A673 (cell line): ENCODE measurements around the gene OS9. TPM values are rescaled to one million over a fixed set of nuclear protein-coding genes. Genes with fewer than 3 reads are reported as not detected.

Source experiments
- BruUV-seq: library from RNA; stranded (reverse); fragments of 400-500 nt; replicated peaks from 2 replicates; lab custom pipeline; 2021; lab: Mats Ljungman, UMichigan
- CTCF ChIA-PET: fragments of 300-600 bp; sonication (Branson Sonifier 250); formaldehyde crosslinking; loops from one replicate; lab custom pipeline; 2022; ENCODE audit warnings: antibody characterized with exemption; lab: Charles Lee
- POLR2A ChIA-PET: fragments of 300-600 bp; sonication (Branson Sonifier 250); formaldehyde crosslinking; loops from one replicate; lab custom pipeline; 2022; ENCODE audit warnings: antibody characterized with exemption; ENCODE audit not compliant: low non-redundant PET; lab: Charles Lee
- DNase-seq: peaks from one replicate; pipeline ENCODE4 v3.0.0-alpha.2; 2015; ENCODE audit warnings: low spot score
- H3K27ac ChIP-seq: fragments of 200-600 bp; sonication (generic); 2 replicates; pipeline ENCODE4 v1.5.1; 2016; ENCODE audit warnings: mixed run types, low read depth, mild to moderate bottlenecking, mixed read lengths, antibody characterized with exemption, low read length; ENCODE audit not compliant: poor library complexity, severe bottlenecking
- H3K27me3 ChIP-seq: fragments of 200-600 bp; sonication (generic); replicated peaks from 2 replicates; pipeline ENCODE4 v1.6.1; 2017; ENCODE audit warnings: mixed run types, low read depth, mild to moderate bottlenecking, mixed read lengths, antibody characterized with exemption, low read length; ENCODE audit not compliant: insufficient read depth, poor library complexity
- H3K36me3 ChIP-seq: fragments of 200-600 bp; sonication (generic); 2 replicates; pipeline ENCODE4 v1.6.1; 2016; ENCODE audit warnings: mixed run types, mild to moderate bottlenecking, mixed read lengths, antibody characterized with exemption, low read length; ENCODE audit not compliant: insufficient read depth, poor library complexity, severe bottlenecking
- H3K4me1 ChIP-seq: fragments of 200-600 bp; sonication (generic); 2 replicates; pipeline ENCODE4 v1.6.1; 2017; ENCODE audit warnings: mixed run types, mild to moderate bottlenecking, mixed read lengths, antibody characterized with exemption, low read length; ENCODE audit not compliant: insufficient read depth, poor library complexity, severe bottlenecking
- H3K4me3 ChIP-seq: fragments of 200-600 bp; sonication (generic); 2 replicates; pipeline ENCODE4 v1.5.1; 2016; ENCODE audit warnings: low read depth, mixed run types, mild to moderate bottlenecking, mixed read lengths, low read length; ENCODE audit not compliant: poor library complexity, severe bottlenecking
- H3K9me3 ChIP-seq: fragments of 200-600 bp; sonication (generic); 2 replicates; pipeline ENCODE4 v1.6.1; 2016; ENCODE audit warnings: mixed run types, low read depth, mild to moderate bottlenecking, mixed read lengths, antibody characterized with exemption, low read length; ENCODE audit not compliant: poor library complexity, severe bottlenecking
- CTCF ChIP-seq: fragments of 300-800, 200-600 bp; sonication (generic); conservative IDR thresholded peaks from 2 replicates; pipeline ENCODE4 v1.5.1; 2017; ENCODE audit warnings: low read depth, mild to moderate bottlenecking, antibody characterized with exemption, low read length, moderate library complexity, mixed read lengths
- EZH2 ChIP-seq: fragments of 200-600 bp; sonication (generic); IDR thresholded peaks from 2 replicates; pipeline ENCODE4 v1.6.1; 2017; ENCODE audit warnings: borderline replicate concordance, low read depth, mild to moderate bottlenecking, mixed read lengths, antibody characterized with exemption, low read length; ENCODE audit not compliant: poor library complexity, severe bottlenecking
- intact Hi-C: fragments of 100-400 bp; cut with micrococcal nuclease; formaldehyde crosslinking; loops from one replicate; pipeline ENCODE4 v1.10.0; 2022; ENCODE audit not compliant: unreplicated experiment
- total RNA-seq: library from RNA; stranded (reverse); gene quantifications from 2 replicates; pipeline ENCODE4 v1.2.3, GENCODE V29; 2021

The OS9 gene
- total RNA-seq, 1 experiment from 2014 or later, result 142 TPM

- Histone ChIP-seq H3K9me3 (no peaks in the 10 kb centered on the region), H3K27ac (peak overlapping the region; percentile 90), H3K4me1 (peaks cover 7% of the 10 kb centered on the region), H3K36me3 (no peaks in the 10 kb centered on the region), H3K4me3 (peak overlapping the region; percentile 82), H3K27me3 (no peaks in the 10 kb centered on the region)
- BruUV-seq, result TSS peak; percentile 80
- intact Hi-C loops, result loop anchor here (5.0 kb wide), 1 partner anchor 145 kb away; no protein-coding TSS in a partner anchor
- no peak for TF ChIP-seq EZH2
- peak; percentile 49 for TF ChIP-seq CTCF
- peak; percentile 83 for DNase-seq
- ChIA-PET CTCF (interaction anchor here (0.6 to 2.4 kb wide), 5 partner anchors 9 to 329 kb away, joined by 3 to 17 read pairs (median 4); partner anchors contain the start of gene TSPAN31), POLR2A (no interaction called here)
Measured at GRCh38 chr12:57726884-57727757, 33.2 kb downstream of the OS9 start.

- H3K4me1 ChIP-seq, result peaks cover 7% of the 10 kb centered on the region
- no peak overlapping the region for H3K4me3 ChIP-seq
- no peaks in the 10 kb centered on the region for H3K36me3 ChIP-seq
- no TSS peak for BruUV-seq
- no peaks in the 10 kb centered on the region for H3K27me3 ChIP-seq
- POLR2A ChIA-PET, result no interaction called here
- CTCF ChIA-PET, result interaction anchor here (2.4 kb wide), 1 partner anchor 8 kb away, joined by 17 read pairs; no protein-coding TSS in a partner anchor
- no peaks in the 10 kb centered on the region for H3K9me3 ChIP-seq
- TF ChIP-seq CTCF, result no peak
- TF ChIP-seq EZH2, result no peak
- H3K27ac ChIP-seq, result no peak overlapping the region
- no peak for DNase-seq
- intact Hi-C loops, result loop anchor here (5.0 kb wide), 1 partner anchor 146 kb away; no protein-coding TSS in a partner anchor
Measured at GRCh38 chr12:57727758-57728395, 33.9 kb downstream of the OS9 start.

GRCh38 chr12:57729321-57729844 lies 35.5 kb downstream of the OS9 start:
- Histone ChIP-seq H3K9me3 (no peaks in the 10 kb centered on the region), H3K4me3 (no peak overlapping the region), H3K36me3 (no peaks in the 10 kb centered on the region), H3K27me3 (no peaks in the 10 kb centered on the region), H3K27ac (no peak overlapping the region), H3K4me1 (peaks cover 7% of the 10 kb centered on the region)
- intact Hi-C loops, result loop anchor here (5.0 kb wide), 1 partner anchor 147 kb away; no protein-coding TSS in a partner anchor
- ChIA-PET POLR2A (no interaction called here), CTCF (no interaction called here)
- no TSS peak for BruUV-seq
- TF ChIP-seq EZH2, result no peak
- no peak for TF ChIP-seq CTCF
- DNase-seq, result no peak
